ENCODE measurements around the gene C6orf141. TPM values are rescaled to one million over a fixed set of nuclear protein-coding genes. Genes with fewer than 3 reads are reported as not detected.

Gene C6orf141
- total RNA-seq (2014; rRNA removed; shearing (Covaris generic)) = 7.5 and 8.7 TPM in 2 replicates

- Histone ChIP-seq H3K36me3 (replicated peaks; ENCODE audit: control insufficient read depth, insufficient read depth, low read length) (no peaks in the 10 kb centered on the region), H3K4me3 (ENCODE audit: insufficient read depth, low read depth, low read length) (peak within 1 kb of the TSS; percentile 53), H3K27me3 (ENCODE audit: control insufficient read depth, insufficient read depth, low read length) (peaks cover 43% of the 10 kb centered on the region)
- DNase-seq = peak; percentile 85
Measured at GRCh38 chr6:49550492-49551077, at the start of gene C6orf141. C6orf141 (plus strand) TSS chr6:49550668; CDS start chr6:49550793, 125 bp downstream.

GRCh38 chr6:49504666-49505065, 45.8 kb upstream of the C6orf141 start:
- DNase-seq = no peak
- H3K27me3 ChIP-seq (ENCODE audit: control insufficient read depth, insufficient read depth, low read length) = no peaks in the 10 kb centered on the region
- no peaks in the 10 kb centered on the region for H3K36me3 ChIP-seq (replicated peaks; ENCODE audit: control insufficient read depth, insufficient read depth, low read length)
- no peak overlapping the region for H3K4me3 ChIP-seq (ENCODE audit: insufficient read depth, low read depth, low read length)

- H3K36me3 ChIP-seq (replicated peaks; ENCODE audit: control insufficient read depth, insufficient read depth, low read length) = no peaks in the 10 kb centered on the region
- DNase-seq = no peak
- H3K4me3 ChIP-seq (ENCODE audit: insufficient read depth, low read depth, low read length) = no peak overlapping the region
- H3K27me3 ChIP-seq (ENCODE audit: control insufficient read depth, insufficient read depth, low read length) = no peaks in the 10 kb centered on the region
Measured at GRCh38 chr6:49506569-49507111, 43.8 kb upstream of the C6orf141 start.

GRCh38 chr6:49509342-49509741, 41.1 kb upstream of the C6orf141 start:
- Histone ChIP-seq H3K36me3 (replicated peaks; ENCODE audit: control insufficient read depth, insufficient read depth, low read length) (no peaks in the 10 kb centered on the region), H3K4me3 (ENCODE audit: insufficient read depth, low read depth, low read length) (no peak overlapping the region), H3K27me3 (ENCODE audit: control insufficient read depth, insufficient read depth, low read length) (no peaks in the 10 kb centered on the region)
- DNase-seq = no peak

- DNase-seq = no peak
Measured at GRCh38 chr6:49513153-49513989, 37.1 kb upstream of the C6orf141 start.

GRCh38 chr6:49514571-49515484, 35.6 kb upstream of the C6orf141 start:
- H3K36me3 ChIP-seq (replicated peaks; ENCODE audit: control insufficient read depth, insufficient read depth, low read length) = no peaks in the 10 kb centered on the region
- no peak for DNase-seq
- H3K4me3 ChIP-seq (ENCODE audit: insufficient read depth, low read depth, low read length) = no peak overlapping the region
- no peaks in the 10 kb centered on the region for H3K27me3 ChIP-seq (ENCODE audit: control insufficient read depth, insufficient read depth, low read length)

More at GRCh38 chr6:49513153-49513989, 37.1 kb upstream of the C6orf141 start:
- Histone ChIP-seq H3K4me3 (ENCODE audit: insufficient read depth, low read depth, low read length) (no peak overlapping the region), H3K27me3 (ENCODE audit: control insufficient read depth, insufficient read depth, low read length) (no peaks in the 10 kb centered on the region), H3K36me3 (replicated peaks; ENCODE audit: control insufficient read depth, insufficient read depth, low read length) (no peaks in the 10 kb centered on the region)

- Histone ChIP-seq H3K27me3 (ENCODE audit: control insufficient read depth, insufficient read depth, low read length) (no peaks in the 10 kb centered on the region), H3K4me3 (ENCODE audit: insufficient read depth, low read depth, low read length) (no peak overlapping the region), H3K36me3 (replicated peaks; ENCODE audit: control insufficient read depth, insufficient read depth, low read length) (no peaks in the 10 kb centered on the region)
- no peak for DNase-seq
Measured at GRCh38 chr6:49515485-49516146, 34.9 kb upstream of the C6orf141 start.

GRCh38 chr6:49516147-49516505, 34.3 kb upstream of the C6orf141 start:
- H3K36me3 ChIP-seq (replicated peaks; ENCODE audit: control insufficient read depth, insufficient read depth, low read length) = no peaks in the 10 kb centered on the region
- no peaks in the 10 kb centered on the region for H3K27me3 ChIP-seq (ENCODE audit: control insufficient read depth, insufficient read depth, low read length)
- H3K4me3 ChIP-seq (ENCODE audit: insufficient read depth, low read depth, low read length) = no peak overlapping the region
- DNase-seq = no peak

GRCh38 chr6:49517919-49518318, 32.5 kb upstream of the C6orf141 start:
- H3K27me3 ChIP-seq (ENCODE audit: control insufficient read depth, insufficient read depth, low read length) = no peaks in the 10 kb centered on the region
- H3K36me3 ChIP-seq (replicated peaks; ENCODE audit: control insufficient read depth, insufficient read depth, low read length) = no peaks in the 10 kb centered on the region
- no peak overlapping the region for H3K4me3 ChIP-seq (ENCODE audit: insufficient read depth, low read depth, low read length)
- no peak for DNase-seq

GRCh38 chr6:49519660-49520059, 30.8 kb upstream of the C6orf141 start:
- no peaks in the 10 kb centered on the region for H3K36me3 ChIP-seq (replicated peaks; ENCODE audit: control insufficient read depth, insufficient read depth, low read length)
- no peak overlapping the region for H3K4me3 ChIP-seq (ENCODE audit: insufficient read depth, low read depth, low read length)
- no peaks in the 10 kb centered on the region for H3K27me3 ChIP-seq (ENCODE audit: control insufficient read depth, insufficient read depth, low read length)
- DNase-seq = no peak

- H3K27me3 ChIP-seq (ENCODE audit: control insufficient read depth, insufficient read depth, low read length) = no peaks in the 10 kb centered on the region
- no peaks in the 10 kb centered on the region for H3K36me3 ChIP-seq (replicated peaks; ENCODE audit: control insufficient read depth, insufficient read depth, low read length)
- H3K4me3 ChIP-seq (ENCODE audit: insufficient read depth, low read depth, low read length) = no peak overlapping the region
- no peak for DNase-seq
Measured at GRCh38 chr6:49522710-49523593, 27.5 kb upstream of the C6orf141 start.

- Histone ChIP-seq H3K36me3 (replicated peaks; ENCODE audit: control insufficient read depth, insufficient read depth, low read length) (no peaks in the 10 kb centered on the region), H3K4me3 (ENCODE audit: insufficient read depth, low read depth, low read length) (no peak overlapping the region), H3K27me3 (ENCODE audit: control insufficient read depth, insufficient read depth, low read length) (no peaks in the 10 kb centered on the region)
- no peak for DNase-seq
Measured at GRCh38 chr6:49523901-49524300, 26.6 kb upstream of the C6orf141 start.

- DNase-seq = no peak
- Histone ChIP-seq H3K27me3 (ENCODE audit: control insufficient read depth, insufficient read depth, low read length) (no peaks in the 10 kb centered on the region), H3K36me3 (replicated peaks; ENCODE audit: control insufficient read depth, insufficient read depth, low read length) (no peaks in the 10 kb centered on the region), H3K4me3 (ENCODE audit: insufficient read depth, low read depth, low read length) (no peak overlapping the region)
Measured at GRCh38 chr6:49524541-49524940, 25.9 kb upstream of the C6orf141 start.

Measured in H7 (cell line).